ENCODE results near the gene CEBPA. TPM values are rescaled to one million over a fixed set of nuclear protein-coding genes. Genes with fewer than 3 reads are reported as not detected.
"Not testable (repeated sequence)": the region's sequence is repeated elsewhere in the genome, so short reads cannot be mapped to it uniquely, and the experiment has no call there.

The CEBPA gene
- total RNA-seq, 2 donors from 2014 or later, result 1.8 to 2.1 TPM

DNA sequence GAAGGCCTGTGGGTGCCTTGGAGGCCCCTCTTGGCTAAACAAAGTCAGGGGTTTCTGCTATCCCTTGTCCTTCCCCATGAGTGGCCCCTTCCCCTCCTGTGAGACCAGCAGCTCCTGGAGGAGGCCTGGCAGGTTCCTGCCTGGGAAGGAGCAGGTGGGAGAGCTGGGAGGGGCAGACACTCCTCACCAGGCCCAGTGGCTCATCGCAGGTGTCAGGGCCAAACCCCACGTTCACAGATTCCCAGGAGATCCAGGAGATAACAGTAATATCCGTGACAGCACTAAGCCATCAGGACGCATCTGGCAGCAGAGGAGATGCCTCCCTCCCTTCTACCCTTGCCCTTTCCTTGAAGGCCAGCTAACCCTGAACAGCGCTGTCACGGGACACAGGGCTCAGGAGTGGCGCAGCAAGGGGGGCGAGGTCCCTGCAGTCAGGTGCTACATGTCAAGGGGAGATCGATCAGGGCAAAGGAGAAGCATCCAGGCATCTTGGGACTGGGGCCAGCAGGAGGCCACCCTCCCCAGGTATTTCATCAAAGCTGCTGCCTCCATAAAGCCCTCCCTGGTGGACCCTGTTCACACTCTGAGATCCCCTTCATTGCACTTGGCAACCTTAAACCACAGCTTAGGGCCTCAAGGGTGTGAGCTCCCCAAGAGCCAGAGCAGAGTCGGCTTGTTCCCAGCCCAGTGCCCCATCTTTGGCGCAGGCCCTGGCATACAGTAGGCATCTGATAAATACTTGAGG is 4.8 kb downstream of the CEBPA start:
- peaks cover 40% of the 10 kb centered on the region for H3K27me3 ChIP-seq (ENCODE audit: control insufficient read depth, insufficient read depth, low read length, poor library complexity, severe bottlenecking)
- no peak overlapping the region for H3K9ac ChIP-seq (ENCODE audit: extremely low read depth, low read length, poor library complexity, severe bottlenecking)
- H3K36me3 Mint-ChIP-seq (ENCODE audit: low read depth), result no peaks in the 10 kb centered on the region
- no peak overlapping the region for H3K4me3 ChIP-seq (ENCODE audit: low read length)
- DNase-seq, result peak; percentile 48
- TF ChIP-seq, protein P1, sequence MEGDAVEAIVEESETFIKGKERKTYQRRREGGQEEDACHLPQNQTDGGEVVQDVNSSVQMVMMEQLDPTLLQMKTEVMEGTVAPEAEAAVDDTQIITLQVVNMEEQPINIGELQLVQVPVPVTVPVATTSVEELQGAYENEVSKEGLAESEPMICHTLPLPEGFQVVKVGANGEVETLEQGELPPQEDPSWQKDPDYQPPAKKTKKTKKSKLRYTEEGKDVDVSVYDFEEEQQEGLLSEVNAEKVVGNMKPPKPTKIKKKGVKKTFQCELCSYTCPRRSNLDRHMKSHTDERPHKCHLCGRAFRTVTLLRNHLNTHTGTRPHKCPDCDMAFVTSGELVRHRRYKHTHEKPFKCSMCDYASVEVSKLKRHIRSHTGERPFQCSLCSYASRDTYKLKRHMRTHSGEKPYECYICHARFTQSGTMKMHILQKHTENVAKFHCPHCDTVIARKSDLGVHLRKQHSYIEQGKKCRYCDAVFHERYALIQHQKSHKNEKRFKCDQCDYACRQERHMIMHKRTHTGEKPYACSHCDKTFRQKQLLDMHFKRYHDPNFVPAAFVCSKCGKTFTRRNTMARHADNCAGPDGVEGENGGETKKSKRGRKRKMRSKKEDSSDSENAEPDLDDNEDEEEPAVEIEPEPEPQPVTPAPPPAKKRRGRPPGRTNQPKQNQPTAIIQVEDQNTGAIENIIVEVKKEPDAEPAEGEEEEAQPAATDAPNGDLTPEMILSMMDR (conservative IDR thresholded peaks at IDR 0.05), result no peak
- peaks cover 11% of the 10 kb centered on the region for H3K4me1 ChIP-seq (ENCODE audit: control insufficient read depth, insufficient read depth, low read length)
- no peak overlapping the region for H3K27ac ChIP-seq (ENCODE audit: low read depth, low read length)
- peaks cover 36% of the 10 kb centered on the region for H3K27me3 Mint-ChIP-seq (ENCODE audit: insufficient read depth)
- H3K36me3 ChIP-seq (ENCODE audit: control insufficient read depth, insufficient read depth, low read length), result no peaks in the 10 kb centered on the region
- no peaks in the 10 kb centered on the region for H3K9me3 ChIP-seq (ENCODE audit: control insufficient read depth, low read length)
- H3K27ac Mint-ChIP-seq, result no peak overlapping the region
- peaks cover 21% of the 10 kb centered on the region for H3K4me1 Mint-ChIP-seq
- no peaks in the 10 kb centered on the region for H3K9me3 Mint-ChIP-seq
- no peak overlapping the region for H3K4me3 Mint-ChIP-seq
- 85 to 91% methylated on average over 10 to 11 of the region's 11 CpGs for WGBS, 2 experiments (ENCODE audit: insufficient coverage in 1 of 2, insufficient read length in 1 of 2)

DNA sequence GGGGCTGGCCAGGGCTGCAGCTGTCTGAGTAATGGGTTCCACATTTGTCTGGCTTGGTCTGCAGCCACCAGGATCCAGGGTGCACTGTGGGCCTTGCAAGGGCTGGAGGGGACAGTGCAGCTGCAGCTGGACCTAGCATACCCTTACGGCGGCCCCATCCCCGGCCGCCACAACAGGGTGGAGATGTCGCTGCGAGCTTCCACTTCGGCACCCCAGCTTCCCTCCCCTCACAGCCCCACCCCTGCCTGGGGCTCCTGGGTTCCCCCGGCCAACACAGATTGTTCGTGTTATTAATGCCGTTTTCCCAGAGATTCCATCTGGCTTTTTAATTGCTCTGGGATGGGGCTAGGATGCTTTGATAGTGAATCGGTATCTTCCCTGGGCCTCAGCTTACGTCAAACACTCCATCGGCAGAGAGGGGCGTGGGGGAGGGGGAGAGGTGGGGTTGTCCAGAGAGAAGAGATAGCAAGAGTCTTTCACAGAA is 5.8 kb downstream of the CEBPA start:
- no peak overlapping the region for H3K27ac ChIP-seq (ENCODE audit: low read depth, low read length)
- H3K27ac Mint-ChIP-seq, result no peak overlapping the region
- H3K27me3 ChIP-seq (ENCODE audit: control insufficient read depth, insufficient read depth, low read length, poor library complexity, severe bottlenecking), result peaks cover 40% of the 10 kb centered on the region
- peaks cover 36% of the 10 kb centered on the region for H3K27me3 Mint-ChIP-seq (ENCODE audit: insufficient read depth)
- H3K9me3 ChIP-seq (ENCODE audit: control insufficient read depth, low read length), result no peaks in the 10 kb centered on the region
- TF ChIP-seq, protein P1 (conservative IDR thresholded peaks at IDR 0.05), result no peak
- H3K9ac ChIP-seq (ENCODE audit: extremely low read depth, low read length, poor library complexity, severe bottlenecking), result no peak overlapping the region
- no peaks in the 10 kb centered on the region for H3K36me3 ChIP-seq (ENCODE audit: control insufficient read depth, insufficient read depth, low read length)
- no peaks in the 10 kb centered on the region for H3K36me3 Mint-ChIP-seq (ENCODE audit: low read depth)
- no peak overlapping the region for H3K4me3 ChIP-seq (ENCODE audit: low read length)
- H3K4me3 Mint-ChIP-seq, result no peak overlapping the region
- H3K9me3 Mint-ChIP-seq, result no peaks in the 10 kb centered on the region
- H3K4me1 Mint-ChIP-seq, result peaks cover 21% of the 10 kb centered on the region
- peaks cover 11% of the 10 kb centered on the region for H3K4me1 ChIP-seq (ENCODE audit: control insufficient read depth, insufficient read depth, low read length)
- 81% methylated on average over 14 of the region's 14 CpGs; no CpG with 5 or more reads in 1 of the 2 experiments for WGBS, 2 experiments (ENCODE audit: insufficient coverage in 1 of 2, insufficient read length in 1 of 2)
- peak; percentile 61 for DNase-seq

GRCh38 chr19:33295621-33296487 is 6.5 kb downstream of the CEBPA start:
- Histone ChIP-seq H3K27ac (ENCODE audit: low read depth, low read length) (no peak overlapping the region), H3K4me3 (ENCODE audit: low read length) (no peak overlapping the region), H3K9me3 (ENCODE audit: control insufficient read depth, low read length) (no peaks in the 10 kb centered on the region), H3K9ac (ENCODE audit: extremely low read depth, low read length, poor library complexity, severe bottlenecking) (no peak overlapping the region), H3K4me1 (ENCODE audit: control insufficient read depth, insufficient read depth, low read length) (peaks cover 11% of the 10 kb centered on the region), H3K27me3 (ENCODE audit: control insufficient read depth, insufficient read depth, low read length, poor library complexity, severe bottlenecking) (peaks cover 33% of the 10 kb centered on the region), H3K36me3 (ENCODE audit: control insufficient read depth, insufficient read depth, low read length) (no peaks in the 10 kb centered on the region)
- Mint-ChIP-seq H3K27ac (no peak overlapping the region), H3K36me3 (ENCODE audit: low read depth) (no peaks in the 10 kb centered on the region), H3K27me3 (ENCODE audit: insufficient read depth) (peaks cover 30% of the 10 kb centered on the region), H3K4me3 (no peak overlapping the region), H3K9me3 (no peaks in the 10 kb centered on the region), H3K4me1 (peaks cover 21% of the 10 kb centered on the region)
- 91 to 92% methylated on average over 11 to 12 of the region's 12 CpGs for WGBS, 2 experiments (ENCODE audit: insufficient coverage in 1 of 2, insufficient read length in 1 of 2)
- no peak for DNase-seq
- TF ChIP-seq, protein P1 (conservative IDR thresholded peaks at IDR 0.05), result no peak

DNA sequence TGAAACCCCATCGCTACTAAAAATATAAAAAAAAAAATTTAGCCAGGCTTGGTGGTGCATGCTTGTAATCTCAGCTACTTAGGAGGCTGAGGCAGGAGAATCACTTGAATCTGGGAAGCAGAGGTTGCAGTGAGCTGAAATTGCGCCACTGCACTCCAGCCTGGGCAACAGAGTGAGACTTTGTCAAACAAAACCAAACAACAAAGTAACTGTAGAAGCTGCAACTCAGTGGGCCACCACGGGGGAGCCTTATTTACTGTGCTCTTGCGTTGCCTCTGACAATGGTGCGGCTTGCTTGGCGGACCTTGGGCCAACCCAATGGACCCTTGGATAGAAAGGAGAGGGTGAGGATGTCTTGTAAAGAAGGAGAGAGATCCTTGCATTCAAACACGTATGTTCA is 7.3 kb downstream of the CEBPA start:
- peaks cover 25% of the 10 kb centered on the region for H3K27me3 ChIP-seq (ENCODE audit: control insufficient read depth, insufficient read depth, low read length, poor library complexity, severe bottlenecking)
- H3K27ac ChIP-seq (ENCODE audit: low read depth, low read length); H3K9me3 Mint-ChIP-seq; H3K4me3 ChIP-seq (ENCODE audit: low read length); DNase-seq; H3K36me3 ChIP-seq (ENCODE audit: control insufficient read depth, insufficient read depth, low read length); H3K27ac Mint-ChIP-seq; H3K9ac ChIP-seq (ENCODE audit: extremely low read depth, low read length, poor library complexity, severe bottlenecking); H3K36me3 Mint-ChIP-seq (ENCODE audit: low read depth); H3K9me3 ChIP-seq (ENCODE audit: control insufficient read depth, low read length); H3K4me3 Mint-ChIP-seq: not testable (repeated sequence)
- H3K4me1 Mint-ChIP-seq, result peaks cover 21% of the 10 kb centered on the region
- H3K4me1 ChIP-seq (ENCODE audit: control insufficient read depth, insufficient read depth, low read length), result peaks cover 11% of the 10 kb centered on the region
- 96 to 100% methylated on average over 5 to 7 of the region's 7 CpGs for WGBS, 2 experiments (ENCODE audit: insufficient coverage in 1 of 2, insufficient read length in 1 of 2)
- peaks cover 22% of the 10 kb centered on the region for H3K27me3 Mint-ChIP-seq (ENCODE audit: insufficient read depth)
